ENCODE data around the gene DDX46.
"Not testable (repeated sequence)": the region's sequence is repeated elsewhere in the genome, so short reads cannot be mapped to it uniquely, and the experiment has no call there.

DDX46 gene

GRCh38 chr5:134819407-134819963 is 60.9 kb downstream of the DDX46 start:
- no peaks in the 10 kb centered on the region for H3K27me3 ChIP-seq (ENCODE audit: control insufficient read depth, insufficient read depth, low read length)
- H3K9me3 ChIP-seq (ENCODE audit: control insufficient read depth, insufficient read depth, low read length) = no peaks in the 10 kb centered on the region
- no peak overlapping the region for H3K9ac ChIP-seq (ENCODE audit: low read depth, low read length)
- no peaks in the 10 kb centered on the region for H3K4me1 ChIP-seq (ENCODE audit: control insufficient read depth, insufficient read depth, low read length)
- H3K4me3 ChIP-seq (ENCODE audit: low read depth, low read length) = no peak overlapping the region
- peaks cover 92% of the 10 kb centered on the region for H3K36me3 ChIP-seq (ENCODE audit: control insufficient read depth, insufficient read depth, low read length)
- H3K27ac ChIP-seq (ENCODE audit: low read depth, low read length) = no peak overlapping the region

GRCh38 chr5:134821841-134822240 is 63.3 kb downstream of the DDX46 start:
- no peak overlapping the region for H3K4me3 ChIP-seq (ENCODE audit: low read depth, low read length)
- H3K27ac ChIP-seq (ENCODE audit: low read depth, low read length) = no peak overlapping the region
- no peak overlapping the region for H3K9ac ChIP-seq (ENCODE audit: low read depth, low read length)
- H3K27me3 ChIP-seq (ENCODE audit: control insufficient read depth, insufficient read depth, low read length) = no peaks in the 10 kb centered on the region
- no peaks in the 10 kb centered on the region for H3K9me3 ChIP-seq (ENCODE audit: control insufficient read depth, insufficient read depth, low read length)
- no peaks in the 10 kb centered on the region for H3K4me1 ChIP-seq (ENCODE audit: control insufficient read depth, insufficient read depth, low read length)
- H3K36me3 ChIP-seq (ENCODE audit: control insufficient read depth, insufficient read depth, low read length) = peaks cover 94% of the 10 kb centered on the region

- Histone ChIP-seq H3K9ac (ENCODE audit: low read depth, low read length) (no peak overlapping the region), H3K27me3 (ENCODE audit: control insufficient read depth, insufficient read depth, low read length) (no peaks in the 10 kb centered on the region), H3K27ac (ENCODE audit: low read depth, low read length) (no peak overlapping the region), H3K9me3 (ENCODE audit: control insufficient read depth, insufficient read depth, low read length) (no peaks in the 10 kb centered on the region), H3K4me3 (ENCODE audit: low read depth, low read length) (no peak overlapping the region), H3K4me1 (ENCODE audit: control insufficient read depth, insufficient read depth, low read length) (no peaks in the 10 kb centered on the region), H3K36me3 (ENCODE audit: control insufficient read depth, insufficient read depth, low read length) (peaks cover 94% of the 10 kb centered on the region)
Observed at GRCh38 chr5:134824681-134825080, 66.1 kb downstream of the DDX46 start.

GRCh38 chr5:134825212-134825611 is 66.6 kb downstream of the DDX46 start:
- H3K9ac ChIP-seq (ENCODE audit: low read depth, low read length) = no peak overlapping the region
- H3K27me3 ChIP-seq (ENCODE audit: control insufficient read depth, insufficient read depth, low read length) = no peaks in the 10 kb centered on the region
- H3K27ac ChIP-seq (ENCODE audit: low read depth, low read length) = no peak overlapping the region

GRCh38 chr5:134833340-134834032 is 74.9 kb downstream of the DDX46 start:
- H3K27me3 ChIP-seq (ENCODE audit: control insufficient read depth, insufficient read depth, low read length) = no peaks in the 10 kb centered on the region
- H3K9me3 ChIP-seq (ENCODE audit: control insufficient read depth, insufficient read depth, low read length) = no peaks in the 10 kb centered on the region
- H3K27ac ChIP-seq (ENCODE audit: low read depth, low read length) = no peak overlapping the region
- peaks cover 71% of the 10 kb centered on the region for H3K36me3 ChIP-seq (ENCODE audit: control insufficient read depth, insufficient read depth, low read length)
- no peak overlapping the region for H3K9ac ChIP-seq (ENCODE audit: low read depth, low read length)
- H3K4me3 ChIP-seq (ENCODE audit: low read depth, low read length) = no peak overlapping the region
- H3K4me1 ChIP-seq (ENCODE audit: control insufficient read depth, insufficient read depth, low read length) = no peaks in the 10 kb centered on the region

More at GRCh38 chr5:134825212-134825611, 66.6 kb downstream of the DDX46 start:
- Histone ChIP-seq H3K4me3 (ENCODE audit: low read depth, low read length) (no peak overlapping the region), H3K9me3 (ENCODE audit: control insufficient read depth, insufficient read depth, low read length) (no peaks in the 10 kb centered on the region), H3K4me1 (ENCODE audit: control insufficient read depth, insufficient read depth, low read length) (no peaks in the 10 kb centered on the region), H3K36me3 (ENCODE audit: control insufficient read depth, insufficient read depth, low read length) (peaks cover 93% of the 10 kb centered on the region)

- Histone ChIP-seq H3K36me3 (ENCODE audit: control insufficient read depth, insufficient read depth, low read length) (peaks cover 72% of the 10 kb centered on the region), H3K27ac (ENCODE audit: low read depth, low read length) (no peak overlapping the region)
Observed at GRCh38 chr5:134835623-134836022, 77.0 kb downstream of the DDX46 start.

GRCh38 chr5:134837530-134838181 is 79.1 kb downstream of the DDX46 start:
- Histone ChIP-seq H3K36me3 (ENCODE audit: control insufficient read depth, insufficient read depth, low read length) (peaks cover 62% of the 10 kb centered on the region), H3K27me3 (ENCODE audit: control insufficient read depth, insufficient read depth, low read length) (no peaks in the 10 kb centered on the region), H3K4me3 (ENCODE audit: low read depth, low read length) (no peak overlapping the region), H3K9me3 (ENCODE audit: control insufficient read depth, insufficient read depth, low read length) (no peaks in the 10 kb centered on the region), H3K9ac (ENCODE audit: low read depth, low read length) (no peak overlapping the region), H3K27ac (ENCODE audit: low read depth, low read length) (no peak overlapping the region), H3K4me1 (ENCODE audit: control insufficient read depth, insufficient read depth, low read length) (no peaks in the 10 kb centered on the region)

More at GRCh38 chr5:134835623-134836022, 77.0 kb downstream of the DDX46 start:
- no peak overlapping the region for H3K4me3 ChIP-seq (ENCODE audit: low read depth, low read length)
- no peaks in the 10 kb centered on the region for H3K27me3 ChIP-seq (ENCODE audit: control insufficient read depth, insufficient read depth, low read length)
- H3K9me3 ChIP-seq (ENCODE audit: control insufficient read depth, insufficient read depth, low read length) = no peaks in the 10 kb centered on the region
- H3K9ac ChIP-seq (ENCODE audit: low read depth, low read length) = no peak overlapping the region
- H3K4me1 ChIP-seq (ENCODE audit: control insufficient read depth, insufficient read depth, low read length) = no peaks in the 10 kb centered on the region

GRCh38 chr5:134838361-134838760 is 79.8 kb downstream of the DDX46 start:
- not testable (repeated sequence) for H3K27ac ChIP-seq (ENCODE audit: low read depth, low read length); H3K4me1 ChIP-seq (ENCODE audit: control insufficient read depth, insufficient read depth, low read length)

GRCh38 chr5:134840811-134841210 is 82.2 kb downstream of the DDX46 start:
- no peaks in the 10 kb centered on the region for H3K27me3 ChIP-seq (ENCODE audit: control insufficient read depth, insufficient read depth, low read length)
- H3K9me3 ChIP-seq (ENCODE audit: control insufficient read depth, insufficient read depth, low read length) = no peaks in the 10 kb centered on the region
- H3K36me3 ChIP-seq (ENCODE audit: control insufficient read depth, insufficient read depth, low read length) = peaks cover 39% of the 10 kb centered on the region
- H3K4me3 ChIP-seq (ENCODE audit: low read depth, low read length) = no peak overlapping the region
- peaks cover 4% of the 10 kb centered on the region; the same call in 1 of the 2 replicates for H3K4me1 ChIP-seq (ENCODE audit: control insufficient read depth, insufficient read depth, low read length)
- H3K27ac ChIP-seq (ENCODE audit: low read depth, low read length) = no peak overlapping the region
- no peak overlapping the region for H3K9ac ChIP-seq (ENCODE audit: low read depth, low read length)

More at GRCh38 chr5:134838361-134838760, 79.8 kb downstream of the DDX46 start:
- H3K36me3 ChIP-seq (ENCODE audit: control insufficient read depth, insufficient read depth, low read length) = peaks cover 56% of the 10 kb centered on the region
- not testable (repeated sequence) for H3K4me3 ChIP-seq (ENCODE audit: low read depth, low read length); H3K9ac ChIP-seq (ENCODE audit: low read depth, low read length); H3K27me3 ChIP-seq (ENCODE audit: control insufficient read depth, insufficient read depth, low read length); H3K9me3 ChIP-seq (ENCODE audit: control insufficient read depth, insufficient read depth, low read length)

GRCh38 chr5:134844252-134844651 is 85.7 kb downstream of the DDX46 start:
- Histone ChIP-seq H3K4me1 (ENCODE audit: control insufficient read depth, insufficient read depth, low read length) (peaks cover 10% of the 10 kb centered on the region), H3K36me3 (ENCODE audit: control insufficient read depth, insufficient read depth, low read length) (peaks cover 13% of the 10 kb centered on the region), H3K9ac (ENCODE audit: low read depth, low read length) (no peak overlapping the region), H3K27ac (ENCODE audit: low read depth, low read length) (no peak overlapping the region), H3K9me3 (ENCODE audit: control insufficient read depth, insufficient read depth, low read length) (no peaks in the 10 kb centered on the region), H3K4me3 (ENCODE audit: low read depth, low read length) (no peak overlapping the region), H3K27me3 (ENCODE audit: control insufficient read depth, insufficient read depth, low read length) (no peaks in the 10 kb centered on the region)

- peak overlapping the region; percentile 90; the same call in 1 of the 2 replicates for H3K9ac ChIP-seq (ENCODE audit: low read depth, low read length)
- H3K4me3 ChIP-seq (ENCODE audit: low read depth, low read length) = peak overlapping the region; percentile 99
- no peaks in the 10 kb centered on the region for H3K9me3 ChIP-seq (ENCODE audit: control insufficient read depth, insufficient read depth, low read length)
- no peaks in the 10 kb centered on the region for H3K27me3 ChIP-seq (ENCODE audit: control insufficient read depth, insufficient read depth, low read length)
- peak overlapping the region; percentile 93 for H3K27ac ChIP-seq (ENCODE audit: low read depth, low read length)
- H3K36me3 ChIP-seq (ENCODE audit: control insufficient read depth, insufficient read depth, low read length) = peaks cover 3% of the 10 kb centered on the region; the same call in 1 of the 2 replicates
- peaks cover 10% of the 10 kb centered on the region for H3K4me1 ChIP-seq (ENCODE audit: control insufficient read depth, insufficient read depth, low read length)
Observed at GRCh38 chr5:134845335-134845851, 86.8 kb downstream of the DDX46 start.
